Fibroblast of skin of back (primary cell): Measurements from ENCODE around the gene SFTPA2. TPM values are rescaled to one million over a fixed set of nuclear protein-coding genes. Genes with fewer than 3 reads are reported as not detected.
"Not testable (repeated sequence)": the region's sequence is repeated elsewhere in the genome, so short reads cannot be mapped to it uniquely, and the experiment has no call there.

Experiments
- DNase-seq: peaks from one replicate; pipeline ENCODE4 v3.0.0-alpha.2; 2013
- polyA plus RNA-seq, 2 experiments: library from polyadenylated mRNA; unstranded; fragments of 120-200 nt; gene quantifications; one replicate each; pipeline ENCODE4 v1.2.1, GENCODE V29; 2013; ENCODE audit not compliant: insufficient read length in 2 of 2

The SFTPA2 gene
- not detected for polyA plus RNA-seq (2013, experiment 1 of 2; ENCODE audit: insufficient read length)
- polyA plus RNA-seq (2013, experiment 2 of 2; ENCODE audit: insufficient read length), result not detected

GRCh38 chr10:79560160-79560709 is at the start of gene SFTPA2:
TSS of gene SFTPA2 (minus strand) at chr10:79560407. CDS start at chr10:79559483, 924 bp downstream.
- DNase-seq, result no peak

GRCh38 chr10:79608505-79609375 is 48.5 kb upstream of the SFTPA2 start:
- DNase-seq, result peak; percentile 13

- no peak for DNase-seq
These were observed 45.1 kb upstream of the SFTPA2 start for GRCh38 chr10:79605308-79605707.

GRCh38 chr10:79604294-79604693 is 44.1 kb upstream of the SFTPA2 start:
- no peak for DNase-seq

DNA sequence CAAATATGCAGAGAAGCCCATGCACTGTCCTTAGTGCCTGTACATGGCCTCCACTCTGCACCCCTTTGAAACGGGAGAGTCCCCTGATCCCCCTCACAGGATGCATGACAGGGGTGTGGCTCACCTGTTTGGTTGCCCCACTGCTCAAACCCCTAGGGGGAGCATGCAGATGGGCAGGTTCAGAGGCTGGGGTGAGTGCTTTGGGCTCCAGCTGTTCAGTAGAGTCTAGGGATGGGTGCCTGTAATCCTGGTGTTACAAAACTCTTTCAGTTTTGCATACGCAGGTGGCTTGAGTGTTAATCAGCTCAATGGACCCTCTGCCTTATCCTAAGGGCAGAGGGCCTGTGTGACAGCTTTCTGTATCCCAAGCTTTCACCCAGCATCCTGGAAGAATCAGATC is 42.7 kb upstream of the SFTPA2 start:
- no peak for DNase-seq

GRCh38 chr10:79601939-79602338 is 41.7 kb upstream of the SFTPA2 start:
- DNase-seq, result no peak

GRCh38 chr10:79599644-79600043 is 39.4 kb upstream of the SFTPA2 start:
- DNase-seq, result not testable (repeated sequence)

GRCh38 chr10:79595510-79595909 is 35.3 kb upstream of the SFTPA2 start:
- no peak for DNase-seq

DNA sequence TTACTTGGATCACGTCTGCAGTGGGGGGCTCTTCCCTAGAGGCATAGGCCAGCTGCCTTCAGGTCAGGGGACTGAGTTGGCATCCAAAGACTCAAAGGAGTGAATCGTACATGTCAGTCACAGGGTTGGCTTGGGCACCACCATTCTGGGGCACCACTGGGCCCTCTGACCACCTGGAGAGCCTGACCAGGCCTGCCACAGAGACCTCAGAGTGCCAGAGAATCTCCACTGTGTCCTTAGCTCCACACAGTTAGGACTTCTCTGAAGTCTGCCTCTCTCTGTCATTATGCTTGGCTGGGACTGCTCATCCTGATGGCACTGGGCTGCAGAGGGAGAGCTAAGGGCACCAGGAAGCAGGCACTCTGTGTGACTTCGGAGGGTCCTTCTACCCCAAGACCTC is 34.4 kb upstream of the SFTPA2 start:
- not testable (repeated sequence) for DNase-seq

GRCh38 chr10:79593377-79593776 is 33.2 kb upstream of the SFTPA2 start:
- DNase-seq, result no peak

DNA sequence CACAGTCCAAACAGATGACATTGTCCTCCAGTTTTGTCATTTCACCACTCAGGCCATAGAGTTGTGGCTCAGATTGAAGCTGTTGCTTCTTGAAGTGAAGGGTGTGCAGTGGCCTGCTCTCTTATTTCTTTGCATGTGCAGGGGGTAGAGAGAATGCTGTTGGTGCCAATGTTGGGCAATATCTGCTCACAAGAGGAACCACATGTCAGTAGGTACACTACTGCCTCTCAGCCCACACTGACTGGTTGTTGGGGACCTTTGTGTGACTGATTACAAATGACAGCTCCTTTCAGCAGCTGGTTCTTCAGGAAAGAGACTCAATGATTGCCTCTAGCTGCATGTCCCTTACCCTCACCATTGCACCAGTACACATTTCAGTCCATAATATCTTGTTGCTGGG is 28.6 kb upstream of the SFTPA2 start:
- DNase-seq, result no peak

GRCh38 chr10:79586933-79587332 is 26.7 kb upstream of the SFTPA2 start:
- DNase-seq, result no peak

DNA sequence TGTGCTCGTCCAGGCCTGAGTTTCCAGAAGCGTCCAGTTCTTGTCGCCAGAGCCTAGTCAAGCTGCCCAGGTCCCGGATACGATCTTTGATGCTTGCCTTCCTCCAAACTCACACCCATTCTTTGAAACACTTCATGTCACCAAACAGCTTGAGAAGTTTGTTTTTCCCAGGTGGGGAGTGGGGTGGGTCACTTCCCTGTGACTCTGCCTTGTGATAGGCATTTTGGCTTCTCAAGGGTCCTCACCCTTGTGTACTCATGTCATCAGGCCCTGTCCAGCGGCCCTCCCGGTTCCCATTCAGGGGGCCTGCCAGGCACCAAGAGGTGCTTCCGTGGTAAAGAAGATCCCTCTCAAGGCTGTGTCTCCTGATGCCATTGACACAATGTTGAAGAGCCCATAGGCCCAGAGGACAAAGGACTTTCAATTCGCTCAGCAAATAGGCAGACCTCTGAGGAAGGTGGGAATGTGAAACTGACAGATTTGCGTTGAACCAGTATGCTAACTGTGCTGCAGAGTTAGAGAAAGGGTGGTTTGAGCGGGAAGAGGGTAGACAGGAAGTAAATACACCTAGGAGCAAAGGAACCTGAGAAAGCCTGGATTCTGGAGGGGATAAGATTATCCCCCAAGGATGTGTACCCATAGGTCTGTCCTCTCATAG is 25.8 kb upstream of the SFTPA2 start:
- no peak for DNase-seq

- DNase-seq, result no peak
These were observed 23.3 kb upstream of the SFTPA2 start for GRCh38 chr10:79583488-79584024.

DNA sequence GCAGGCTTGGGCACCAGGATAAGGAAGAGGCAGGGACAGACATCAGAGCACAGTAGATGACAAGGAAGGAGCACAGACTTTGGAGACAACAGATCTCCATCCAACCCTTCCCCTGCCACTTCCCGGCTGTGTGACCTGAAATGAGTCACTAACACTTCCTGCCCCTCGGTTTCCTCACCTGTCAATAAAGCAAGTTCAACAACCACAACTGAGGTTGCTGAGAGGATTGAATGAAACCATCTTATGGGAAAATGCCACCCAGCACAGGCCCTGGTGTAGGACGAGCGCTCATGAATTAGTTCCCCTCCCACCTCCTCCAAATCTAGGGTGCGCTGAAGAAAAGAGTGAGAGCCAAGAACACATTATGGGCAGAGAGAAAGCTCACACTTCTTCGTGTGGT is 22.7 kb upstream of the SFTPA2 start:
- not testable (repeated sequence) for DNase-seq

GRCh38 chr10:79582096-79582495 is 21.9 kb upstream of the SFTPA2 start:
- DNase-seq, result no peak

- DNase-seq, result no peak
These were observed 20.8 kb upstream of the SFTPA2 start for GRCh38 chr10:79581044-79581443.

DNA sequence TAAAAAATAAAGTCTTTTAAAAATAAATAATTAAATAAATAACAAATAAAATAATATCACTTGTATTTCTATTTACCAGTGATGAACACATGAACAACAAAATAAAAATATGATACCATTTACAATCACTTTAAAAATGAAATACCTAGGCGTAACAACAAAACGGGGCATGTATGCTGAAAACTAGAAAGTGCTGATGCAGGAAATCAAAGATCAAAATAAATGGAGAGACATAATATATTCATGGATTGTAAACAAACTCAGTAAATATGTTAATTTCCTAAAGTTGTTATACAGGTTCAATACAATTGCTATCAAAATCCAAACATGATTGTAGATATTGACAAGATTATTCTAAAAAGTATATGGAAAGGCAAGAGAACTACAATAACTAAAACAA is 19.2 kb upstream of the SFTPA2 start:
- no peak for DNase-seq

- not testable (repeated sequence) for DNase-seq
These were observed 10.4 kb upstream of the SFTPA2 start for GRCh38 chr10:79570624-79571023.

DNA sequence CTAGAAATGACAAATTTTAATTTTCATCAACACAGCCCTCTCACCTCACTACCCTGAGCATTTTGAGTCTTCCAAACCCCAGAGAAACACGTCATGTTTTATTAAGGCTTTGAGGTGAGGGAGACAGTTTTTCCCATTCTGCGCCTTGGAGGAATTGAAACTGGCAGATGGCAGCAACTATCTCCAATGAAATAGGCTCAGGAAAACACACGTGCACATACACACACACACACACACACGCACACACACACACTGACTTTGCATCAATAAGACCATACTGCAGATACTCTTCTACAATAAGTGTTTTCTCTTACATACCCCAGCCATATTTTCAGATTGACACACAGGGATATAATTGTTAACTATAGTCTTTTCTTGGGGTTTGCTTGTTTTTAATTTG is 3.2 kb upstream of the SFTPA2 start:
- DNase-seq, result no peak

GRCh38 chr10:79562135-79562756 is 2.0 kb upstream of the SFTPA2 start:
- peak; percentile 57 for DNase-seq

DNA sequence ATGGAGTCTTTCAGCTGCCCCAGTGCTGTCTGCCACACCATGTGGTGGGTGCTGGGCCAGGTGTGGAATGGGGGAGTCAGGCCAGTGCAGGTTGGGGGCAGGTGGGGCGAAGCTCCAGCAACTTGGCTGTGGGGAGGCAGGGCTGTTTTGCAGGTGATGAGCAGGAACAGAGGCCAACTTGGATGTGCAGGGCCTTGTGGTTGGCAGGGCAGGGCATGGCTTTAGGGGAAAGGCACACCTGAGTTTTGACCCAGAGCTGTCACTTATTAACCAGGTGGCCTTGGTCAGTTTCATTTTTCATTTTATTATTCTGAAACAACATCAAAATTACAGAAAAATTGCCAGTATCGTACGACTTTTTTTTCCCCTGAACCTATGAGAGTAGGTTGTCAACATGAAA is 1.1 kb upstream of the SFTPA2 start:
- DNase-seq, result no peak

DNA sequence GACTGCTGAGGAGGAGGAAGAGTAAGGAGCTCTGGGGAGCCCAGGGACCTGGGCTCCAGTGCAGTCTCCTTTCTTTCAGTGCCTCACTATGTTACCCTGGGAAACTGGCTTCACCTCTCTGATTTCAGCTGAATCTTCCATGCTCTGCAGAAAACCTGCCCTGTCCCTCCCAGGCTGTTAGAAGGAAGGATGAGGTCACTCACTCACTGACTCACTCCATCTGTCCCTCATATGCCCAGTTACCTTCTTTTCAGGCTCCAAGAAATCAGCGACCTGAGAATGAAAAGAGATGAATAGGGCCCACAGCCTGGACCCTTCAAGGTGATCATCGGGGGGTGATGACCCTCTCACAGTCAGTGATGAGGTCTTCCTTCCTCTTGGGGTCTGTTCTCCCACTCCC is 481 bp downstream of the SFTPA2 start:
- peak; percentile 54 for DNase-seq
